OCI-LY7 (cell line): ENCODE measurements around the gene OLAH.

Experiments
- EZH2phosphoT487 ChIP-seq: fragments of 200-600 bp; sonication (generic); IDR thresholded peaks from 2 replicates; pipeline ENCODE4 v1.6.1; 2018; ENCODE audit warnings: low read depth, borderline replicate concordance, mild to moderate bottlenecking, mixed run types, antibody characterized with exemption, low read length, moderate library complexity, mixed read lengths
- TF ChIP-seq, protein P1 (sequence below): fragments of 200-600 bp; sonication (generic); conservative IDR thresholded peaks from 2 replicates; pipeline ENCODE4 v1.5.1; 2014; ENCODE audit warnings: mild to moderate bottlenecking, antibody characterized with exemption, low read length, moderate library complexity, mixed read lengths

DNA sequence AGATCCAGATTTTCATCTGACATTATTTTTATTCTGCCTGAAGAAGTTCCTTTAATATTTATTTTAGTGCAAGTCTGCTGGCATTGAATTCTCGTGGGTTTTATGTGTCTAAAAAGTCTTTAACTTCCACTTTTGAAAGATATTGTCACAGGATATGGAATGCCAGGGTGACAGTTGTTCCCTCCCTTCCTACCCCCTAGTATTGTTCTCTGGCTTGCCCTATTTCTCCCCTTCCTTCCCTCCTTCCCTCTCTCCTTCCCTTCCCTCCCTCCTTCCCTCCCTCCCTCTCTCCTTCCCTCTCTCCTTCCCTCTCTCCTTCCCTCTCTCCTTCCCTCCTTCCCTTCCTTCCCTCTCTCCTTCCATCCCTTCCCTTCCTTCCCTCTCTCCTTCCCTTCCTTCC, 14.9 kb downstream of the OLAH start:
- TF ChIP-seq, protein P1, sequence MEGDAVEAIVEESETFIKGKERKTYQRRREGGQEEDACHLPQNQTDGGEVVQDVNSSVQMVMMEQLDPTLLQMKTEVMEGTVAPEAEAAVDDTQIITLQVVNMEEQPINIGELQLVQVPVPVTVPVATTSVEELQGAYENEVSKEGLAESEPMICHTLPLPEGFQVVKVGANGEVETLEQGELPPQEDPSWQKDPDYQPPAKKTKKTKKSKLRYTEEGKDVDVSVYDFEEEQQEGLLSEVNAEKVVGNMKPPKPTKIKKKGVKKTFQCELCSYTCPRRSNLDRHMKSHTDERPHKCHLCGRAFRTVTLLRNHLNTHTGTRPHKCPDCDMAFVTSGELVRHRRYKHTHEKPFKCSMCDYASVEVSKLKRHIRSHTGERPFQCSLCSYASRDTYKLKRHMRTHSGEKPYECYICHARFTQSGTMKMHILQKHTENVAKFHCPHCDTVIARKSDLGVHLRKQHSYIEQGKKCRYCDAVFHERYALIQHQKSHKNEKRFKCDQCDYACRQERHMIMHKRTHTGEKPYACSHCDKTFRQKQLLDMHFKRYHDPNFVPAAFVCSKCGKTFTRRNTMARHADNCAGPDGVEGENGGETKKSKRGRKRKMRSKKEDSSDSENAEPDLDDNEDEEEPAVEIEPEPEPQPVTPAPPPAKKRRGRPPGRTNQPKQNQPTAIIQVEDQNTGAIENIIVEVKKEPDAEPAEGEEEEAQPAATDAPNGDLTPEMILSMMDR, result no peak
- no peak for TF ChIP-seq EZH2phosphoT487
